Iris pigment epithelial cell (primary cell): ENCODE data around the gene IDH3B.
"Not testable (repeated sequence)": the region's sequence is repeated elsewhere in the genome, so short reads cannot be mapped to it uniquely, and the experiment has no call there.

ENCODE experiments used
- DNase-seq: peaks from one replicate; pipeline ENCODE4 v3.0.0-alpha.2; 2011; ENCODE audit warnings: low read depth

IDH3B gene

DNA sequence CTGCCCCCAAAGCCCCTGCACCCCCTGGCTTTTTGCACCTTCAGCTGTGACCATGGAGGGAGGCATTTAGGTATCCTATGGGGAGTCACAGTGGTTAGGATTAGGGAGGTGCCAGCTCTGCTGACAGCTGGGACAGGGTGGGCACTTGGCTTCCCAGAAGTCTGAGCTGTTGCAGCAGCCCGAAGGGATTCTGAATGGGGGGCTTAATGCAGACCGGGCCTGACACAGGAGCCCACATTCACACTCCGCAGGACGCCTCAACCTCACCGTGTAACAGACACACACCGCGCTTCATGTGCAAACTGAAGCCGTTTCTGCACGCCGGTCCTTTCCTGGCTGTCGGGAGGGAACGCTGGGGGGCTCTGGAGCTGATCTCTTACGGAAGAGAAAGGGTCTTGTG lies 30.5 kb upstream of the IDH3B start:
- DNase-seq: no peak

DNA sequence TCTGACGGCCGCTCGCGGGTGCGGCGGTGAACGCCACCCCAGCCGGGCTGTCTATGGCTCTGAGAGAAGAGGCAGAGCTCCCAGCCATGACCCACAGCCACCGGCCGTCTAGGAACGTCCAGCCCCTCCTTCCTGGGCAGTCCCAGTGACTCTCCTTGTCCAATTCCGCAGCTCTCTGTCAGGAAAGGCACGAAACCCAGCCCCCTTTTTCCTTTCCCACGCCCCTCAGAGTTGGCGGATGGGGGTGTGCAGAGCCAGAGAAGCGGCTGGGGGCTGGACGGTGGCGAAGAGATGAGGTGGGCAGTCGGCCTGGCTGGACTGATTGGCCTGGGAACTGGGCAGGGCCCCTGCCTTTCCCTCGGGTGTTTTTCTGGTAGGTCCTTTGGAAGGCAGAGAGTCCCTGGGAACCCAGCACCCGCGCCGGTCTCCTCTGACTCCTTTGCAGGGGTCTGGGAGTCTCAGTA lies 30.0 kb upstream of the IDH3B start:
- no peak for DNase-seq

GRCh38 chr20:2693286-2694007 lies 29.4 kb upstream of the IDH3B start:
- no peak for DNase-seq

DNA sequence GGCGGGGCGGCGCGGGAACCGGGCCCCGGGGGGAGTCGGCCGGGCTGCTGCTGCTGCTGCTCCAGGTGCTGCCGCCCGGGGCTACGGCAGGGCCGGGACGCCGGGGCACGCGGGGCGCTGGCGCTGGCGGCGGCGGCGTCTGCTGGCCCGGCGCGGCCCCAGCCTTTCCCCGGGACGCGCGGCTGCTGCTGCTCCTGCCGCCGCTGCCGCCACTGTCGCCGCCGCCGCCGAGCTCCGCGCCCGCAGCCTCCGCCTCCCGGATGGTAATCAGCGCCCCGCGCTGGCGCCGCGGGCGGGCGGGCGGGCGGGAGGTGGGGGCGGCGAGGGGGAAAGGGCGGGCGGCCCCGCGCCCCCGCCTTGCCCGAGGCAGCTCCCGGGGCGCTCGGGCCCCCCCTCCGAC lies 28.9 kb upstream of the IDH3B start:
- no peak for DNase-seq

DNA sequence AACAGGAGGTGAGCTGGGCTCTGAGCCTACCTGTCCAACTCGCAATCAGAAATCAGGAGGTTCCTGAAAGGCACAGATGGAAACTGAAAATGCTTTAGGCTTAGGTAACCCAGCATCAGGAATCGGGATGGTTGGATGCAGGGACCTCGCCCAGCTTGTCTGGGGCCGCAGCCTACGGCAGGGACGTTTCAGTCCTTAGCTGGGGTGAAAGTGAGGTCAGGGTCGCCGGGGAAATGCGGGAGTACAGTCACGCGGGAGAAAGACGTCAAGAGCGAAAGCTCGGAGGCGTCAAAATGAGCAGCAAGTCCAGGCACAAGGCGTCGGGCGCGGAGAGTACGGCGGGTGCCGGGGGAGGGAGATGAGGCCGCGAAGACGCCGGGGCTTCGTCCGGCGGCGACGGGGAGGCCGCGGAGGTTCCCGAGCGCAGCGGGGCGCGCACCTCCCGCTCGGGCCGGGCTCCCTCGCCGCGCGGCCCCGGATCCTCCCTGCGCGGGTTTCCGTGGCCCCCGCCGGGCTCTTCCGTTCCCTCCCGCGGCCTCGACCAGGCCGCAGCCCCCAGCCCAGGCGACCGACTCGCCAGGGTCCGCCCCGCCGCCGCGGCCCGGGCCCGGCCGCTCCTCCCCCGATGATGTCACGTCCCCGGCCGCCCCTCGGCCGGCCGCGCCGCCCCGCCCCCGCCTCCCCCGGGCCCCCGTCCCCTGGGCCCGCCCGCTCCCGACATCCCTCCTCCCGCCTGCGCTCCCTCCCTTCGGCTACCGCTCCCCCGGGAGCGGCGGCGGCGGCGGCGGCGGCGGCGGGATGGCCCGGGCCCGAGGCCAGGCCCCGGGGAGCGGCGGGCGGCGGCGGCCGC lies 28.2 kb upstream of the IDH3B start, which contains the start of gene EBF4:
Gene EBF4 (plus strand): TSS at position 745 of the 850 bp plus-strand sequence. CDS start 866 bp downstream, outside the sequence.
- DNase-seq: no peak

- DNase-seq: no peak
Observed at GRCh38 chr20:2691663-2692035, 27.6 kb upstream of the IDH3B start.

DNA sequence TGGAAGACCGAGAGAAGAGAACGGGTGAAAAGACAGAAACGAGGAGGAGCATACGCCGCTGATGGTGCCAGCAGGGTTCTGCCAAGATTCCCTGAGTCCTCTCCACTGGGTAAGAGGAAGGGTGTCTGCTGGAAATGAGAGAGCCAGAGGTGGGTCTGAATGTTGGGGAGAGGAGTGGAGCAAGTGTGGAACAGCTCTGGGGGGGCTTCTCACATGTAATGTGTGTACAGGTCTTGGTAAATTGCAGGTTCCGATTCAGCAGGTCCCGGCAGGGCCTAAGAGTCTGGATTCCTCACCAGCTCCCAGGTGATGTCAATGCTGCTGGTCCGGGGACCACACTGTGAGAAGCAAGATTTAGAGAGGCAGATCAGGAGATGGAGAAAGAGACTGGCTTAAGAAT lies 27.1 kb upstream of the IDH3B start:
- DNase-seq: no peak

DNA sequence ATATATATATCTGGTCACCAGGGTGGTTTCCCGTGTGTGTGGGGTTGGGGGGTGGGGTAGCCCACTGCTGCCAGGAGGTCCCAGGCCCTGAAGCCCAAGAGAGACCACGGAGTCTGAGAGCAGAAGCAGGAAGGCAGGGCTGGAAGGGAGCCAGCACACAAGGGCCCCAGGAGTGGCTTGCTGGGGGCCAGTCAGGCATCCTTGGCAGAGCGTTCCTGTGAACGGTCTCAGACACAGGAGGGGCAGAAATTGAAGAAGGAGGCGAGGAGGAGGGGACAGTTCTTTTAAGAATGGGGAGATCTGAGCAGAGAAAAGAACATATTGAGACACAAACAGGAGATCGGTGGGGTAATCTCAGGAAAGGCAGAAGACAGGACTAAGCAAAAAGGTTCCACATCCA lies 26.7 kb upstream of the IDH3B start:
- DNase-seq: no peak

DNA sequence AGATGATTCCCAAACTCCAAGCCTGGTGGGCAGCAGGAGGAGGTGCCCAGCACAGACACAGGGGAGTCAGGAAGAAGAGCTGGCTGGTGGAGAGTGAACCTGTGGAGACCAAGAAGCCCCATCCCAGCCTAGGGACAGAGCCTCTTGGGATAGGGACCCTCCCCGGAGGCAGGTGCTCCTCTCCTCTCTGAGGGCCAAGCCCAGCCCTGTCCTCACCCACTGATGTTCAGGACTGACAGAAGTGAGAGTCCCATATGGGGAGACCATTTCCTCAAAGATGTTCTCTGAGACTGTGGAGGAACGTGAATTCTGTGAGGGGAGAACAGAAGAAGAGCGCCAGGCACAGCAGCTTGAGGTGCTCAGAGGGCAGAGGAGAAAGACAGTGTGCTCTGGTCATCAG lies 26.2 kb upstream of the IDH3B start:
- DNase-seq: no peak

DNA sequence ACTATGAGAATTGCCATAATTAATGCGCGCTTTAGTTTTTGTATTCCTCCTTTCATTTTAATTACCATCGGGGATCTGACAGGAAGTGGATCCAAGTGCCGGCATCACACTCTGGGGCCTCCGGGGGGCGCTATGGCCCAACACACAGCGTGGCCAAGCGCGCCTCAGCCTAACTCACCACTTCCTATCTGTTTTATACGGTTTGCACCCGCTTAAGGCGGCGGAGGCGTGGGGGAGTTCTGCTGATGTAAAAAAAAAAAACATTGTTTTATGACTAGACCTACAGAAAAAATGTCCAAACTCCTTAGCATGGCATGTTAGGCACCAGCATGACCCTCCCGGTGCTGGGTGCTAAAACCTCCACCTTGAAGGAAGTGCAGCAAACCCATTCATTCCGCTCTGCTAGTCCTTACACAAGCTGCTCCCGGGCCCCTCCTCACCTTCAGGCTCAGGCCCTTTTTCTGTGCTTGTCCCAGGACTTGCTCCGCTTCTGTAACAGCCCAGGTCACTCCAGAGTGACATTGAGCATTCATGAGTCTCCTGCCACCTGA lies 24.1 kb upstream of the IDH3B start:
- peak; percentile 45 for DNase-seq

DNA sequence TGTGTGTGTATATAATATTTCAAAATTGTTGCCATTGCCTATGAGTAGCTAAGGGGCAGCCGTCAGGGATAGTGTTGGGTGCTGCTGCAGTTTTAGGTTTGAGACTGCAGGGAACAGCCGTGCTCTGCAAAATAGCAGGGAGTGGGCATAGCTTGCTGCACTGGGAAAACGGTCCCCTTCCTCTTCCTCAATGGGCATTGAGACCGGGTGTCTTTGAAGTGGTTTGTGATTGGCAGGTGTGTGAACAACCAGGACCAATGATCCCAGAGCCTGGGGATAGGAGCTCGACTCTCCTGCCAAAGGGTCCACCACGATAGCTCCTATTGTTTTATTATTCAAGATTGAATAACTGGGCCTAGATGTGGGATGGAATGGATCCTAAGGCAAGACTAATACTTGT lies 23.5 kb upstream of the IDH3B start:
- DNase-seq: no peak

DNA sequence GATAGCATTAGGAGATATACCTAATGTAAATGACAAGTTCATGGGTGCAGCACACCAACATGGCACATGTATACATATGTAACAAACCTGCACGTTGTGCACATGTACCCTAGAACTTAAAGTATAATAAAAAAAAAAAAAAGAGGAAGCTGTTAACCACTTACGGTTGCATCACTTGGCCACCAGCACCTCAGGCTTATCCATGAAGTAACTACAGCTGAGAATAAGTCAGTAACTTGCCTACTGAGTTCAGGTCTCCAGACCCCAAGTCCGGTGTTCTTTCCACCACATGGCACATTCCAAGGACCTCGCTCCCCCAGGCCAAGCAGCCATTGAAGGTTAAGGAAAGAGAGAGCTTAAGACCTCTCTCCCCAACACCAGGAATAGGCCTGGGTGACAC lies 20.8 kb upstream of the IDH3B start:
- not testable (repeated sequence) for DNase-seq

DNA sequence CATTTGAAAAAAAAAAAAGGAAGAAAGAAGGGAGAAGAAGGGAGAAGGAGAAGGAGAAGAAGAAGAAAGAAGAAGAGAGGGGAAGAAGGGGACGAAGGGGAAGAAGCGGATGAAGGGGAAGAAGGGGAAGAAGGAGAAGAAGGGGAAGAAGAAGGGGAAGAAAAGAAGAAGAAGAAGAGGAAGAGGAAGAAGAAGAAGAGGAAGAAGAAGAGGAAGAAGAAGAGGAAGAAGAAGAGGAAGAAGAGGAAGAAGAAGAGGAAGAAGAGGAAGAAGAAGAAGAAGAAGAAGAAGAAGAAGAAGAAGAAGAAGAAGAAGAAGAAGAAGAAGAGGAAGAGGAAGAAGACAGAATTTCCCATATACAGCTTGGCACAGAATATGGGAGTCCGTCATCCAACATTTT lies 18.0 kb upstream of the IDH3B start:
- not testable (repeated sequence) for DNase-seq

- DNase-seq: no peak
Observed at GRCh38 chr20:2680046-2680445, 16.0 kb upstream of the IDH3B start.

GRCh38 chr20:2673453-2673852 lies 9.4 kb upstream of the IDH3B start:
- DNase-seq: no peak

- no peak for DNase-seq
Observed at GRCh38 chr20:2672446-2672845, 8.4 kb upstream of the IDH3B start.

GRCh38 chr20:2671977-2672376 lies 8.0 kb upstream of the IDH3B start:
- no peak for DNase-seq

- DNase-seq: no peak
Observed at GRCh38 chr20:2663364-2663886, 591 bp downstream of the IDH3B start.

DNA sequence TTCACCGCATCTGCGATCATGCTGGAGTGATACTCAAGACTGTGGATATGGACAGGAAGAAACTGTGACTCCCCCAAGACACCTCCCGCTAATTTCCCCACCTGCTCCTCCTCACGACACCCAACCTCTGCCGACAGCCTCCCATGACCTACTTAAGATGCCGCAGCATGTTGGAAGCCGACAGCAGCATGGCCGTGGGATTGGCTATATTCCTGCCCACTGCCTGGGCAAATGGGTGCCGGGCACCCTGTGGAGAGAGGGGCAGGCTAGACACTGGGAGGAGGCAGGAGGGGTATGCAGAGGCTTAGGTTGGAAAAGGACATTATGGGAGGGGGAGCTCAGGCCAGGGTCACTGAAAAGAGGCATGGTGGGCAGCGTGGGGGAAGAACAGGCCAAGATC lies 4.5 kb downstream of the IDH3B start:
- no peak for DNase-seq

DNA sequence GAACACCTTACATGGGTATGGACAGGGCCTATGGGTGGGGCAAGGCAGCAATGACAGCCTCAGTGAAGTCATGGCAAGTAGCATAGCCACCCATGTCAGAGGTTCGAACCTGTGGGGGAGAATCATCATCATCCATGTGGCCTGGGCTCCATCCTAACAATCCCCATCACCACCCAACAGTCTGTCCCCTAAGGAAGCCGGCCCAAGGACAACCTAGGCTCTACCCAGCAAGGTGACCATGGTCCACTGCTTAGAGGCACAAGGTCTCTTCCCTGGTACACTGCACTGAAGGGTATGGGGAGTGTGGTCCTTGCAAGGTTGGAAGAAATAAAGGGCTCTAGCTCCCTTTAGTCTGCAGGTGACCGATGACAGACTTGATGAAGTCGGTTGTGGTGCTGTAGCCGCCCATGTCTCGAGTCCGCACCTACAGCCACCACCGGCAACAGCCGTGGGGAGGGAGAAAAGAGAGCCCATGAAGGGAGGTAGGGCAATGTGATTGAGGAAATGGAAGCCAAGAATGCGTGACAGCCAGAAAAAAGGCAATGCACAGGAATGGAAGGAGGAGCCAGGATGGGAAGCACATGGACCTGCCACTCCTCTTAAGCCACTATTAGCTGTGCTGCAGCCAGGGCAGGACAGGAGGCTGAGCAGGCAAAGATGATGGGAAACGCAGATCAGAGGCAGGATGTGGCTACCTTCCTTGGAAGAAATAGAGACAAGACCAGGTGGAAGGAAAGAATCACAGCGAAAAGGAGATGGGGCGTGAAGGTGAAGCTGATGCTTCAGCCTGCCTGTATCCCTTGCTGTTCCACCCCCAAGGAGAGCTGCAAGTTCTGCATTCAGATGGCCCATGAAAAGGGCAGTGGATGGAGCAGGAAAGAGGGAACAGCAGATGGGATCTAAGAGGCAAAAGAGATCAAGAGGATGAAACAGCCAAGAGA lies 5.3 kb downstream of the IDH3B start:
- no peak for DNase-seq

DNA sequence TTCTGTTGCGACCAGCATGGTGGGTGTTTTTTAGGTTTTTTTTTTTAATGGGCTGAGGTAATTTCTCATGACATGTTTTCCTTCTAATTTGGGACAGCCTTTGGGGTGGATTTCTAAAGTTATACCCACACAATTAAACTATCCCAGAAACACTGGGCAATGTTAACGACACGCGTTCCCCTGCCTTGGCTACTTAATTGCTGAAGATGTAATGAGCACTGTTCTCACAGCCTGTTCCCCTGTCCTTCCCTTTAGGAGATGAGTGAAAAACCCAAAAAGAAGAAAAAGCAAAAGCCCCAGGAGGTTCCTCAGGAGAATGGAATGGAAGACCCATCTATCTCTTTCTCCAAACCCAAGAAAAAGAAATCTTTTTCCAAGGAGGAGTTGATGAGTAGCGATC lies 6.3 kb downstream of the IDH3B start:
- DNase-seq: no peak

GRCh38 chr20:2657241-2657640 lies 6.8 kb downstream of the IDH3B start:
- no peak for DNase-seq
